GM23338 (cell line): ENCODE data around the gene MYH2. TPM values are rescaled to one million over a fixed set of nuclear protein-coding genes. Genes with fewer than 3 reads are reported as not detected.

Source experiments
- ATAC-seq: fragments of 200-7000 bp; cut with Tn5 transposase; 3 replicates; pipeline ENCODE4 v1.9.1; 2020
- DNase-seq: peaks from one replicate; pipeline ENCODE4 v3.0.0-alpha.2; 2015; ENCODE audit warnings: low spot score
- H2AFZ ChIP-seq: fragments of 200-600 bp; sonication (generic); 2 replicates; pipeline ENCODE4 v1.8.0; 2016; ENCODE audit warnings: antibody characterized with exemption, mild to moderate bottlenecking, moderate library complexity
- H3F3A ChIP-seq: fragments of 200-600 bp; sonication (generic); replicated peaks from 2 replicates; pipeline ENCODE4 v1.8.0; 2017; ENCODE audit warnings: antibody characterized with exemption, mixed run types, low read depth
- H3K27ac ChIP-seq: fragments of 200-600 bp; sonication (generic); 2 replicates; pipeline ENCODE4 v1.6.1; 2016; ENCODE audit warnings: low read depth
- H3K27me3 ChIP-seq: fragments of 200-600 bp; sonication (generic); 2 replicates; pipeline ENCODE4 v1.8.0; 2016; ENCODE audit warnings: mild to moderate bottlenecking, mixed run types, moderate library complexity; ENCODE audit not compliant: insufficient read depth
- H3K36me3 ChIP-seq: fragments of 200-600 bp; sonication (generic); 2 replicates; pipeline ENCODE4 v1.8.0; 2016; ENCODE audit warnings: mild to moderate bottlenecking; ENCODE audit not compliant: insufficient read depth
- H3K4me1 ChIP-seq: fragments of 200-600 bp; sonication (generic); 2 replicates; pipeline ENCODE4 v1.8.0; 2016; ENCODE audit warnings: mild to moderate bottlenecking, moderate library complexity; ENCODE audit not compliant: insufficient read depth
- H3K4me2 ChIP-seq: fragments of 200-600 bp; sonication (generic); 2 replicates; pipeline ENCODE4 v1.7.1; 2017; ENCODE audit warnings: mixed run types
- H3K4me3 ChIP-seq: fragments of 200-600 bp; sonication (generic); 2 replicates; pipeline ENCODE4 v1.6.1; 2016; ENCODE audit warnings: mixed run types
- H3K79me2 ChIP-seq: fragments of 200-600 bp; sonication (generic); replicated peaks from 2 replicates; pipeline ENCODE4 v1.8.0; 2017; ENCODE audit warnings: mild to moderate bottlenecking; ENCODE audit not compliant: insufficient read depth
- H3K9me2 ChIP-seq: fragments of 200-600 bp; sonication (generic); 2 replicates; pipeline ENCODE4 v1.8.0; 2017; ENCODE audit not compliant: insufficient read depth
- H4K20me1 ChIP-seq: fragments of 200-600 bp; sonication (generic); replicated peaks from 2 replicates; pipeline ENCODE4 v1.8.0; 2017; ENCODE audit warnings: mild to moderate bottlenecking; ENCODE audit not compliant: insufficient read depth
- H3K27ac Mint-ChIP-seq: 2 replicates; pipeline ENCODE4 v1.8.0; 2020; ENCODE audit warnings: inconsistent platforms, mild to moderate bottlenecking, moderate library complexity, mixed read lengths
- H3K27me3 Mint-ChIP-seq: 3 replicates; pipeline ENCODE4 v1.8.0; 2022; ENCODE audit warnings: low read depth, mild to moderate bottlenecking, moderate library complexity, mixed read lengths, inconsistent platforms; ENCODE audit not compliant: insufficient read depth, poor library complexity
- H3K36me3 Mint-ChIP-seq: 3 replicates; pipeline ENCODE4 v1.8.0; 2021; ENCODE audit warnings: low read depth, mild to moderate bottlenecking, inconsistent platforms, moderate library complexity, mixed read lengths
- H3K4me1 Mint-ChIP-seq: 3 replicates; pipeline ENCODE4 v1.8.0; 2020; ENCODE audit warnings: mild to moderate bottlenecking, inconsistent platforms, mixed read lengths
- H3K4me3 Mint-ChIP-seq: 3 replicates; pipeline ENCODE4 v1.8.0; 2021; ENCODE audit warnings: moderate library complexity, mild to moderate bottlenecking, inconsistent platforms, mixed read lengths
- H3K9me3 Mint-ChIP-seq: 3 replicates; pipeline ENCODE4 v1.8.0; 2020; ENCODE audit warnings: moderate library complexity, mild to moderate bottlenecking, inconsistent platforms, mixed read lengths
- ETS1 ChIP-seq: IDR thresholded peaks from 2 replicates; pipeline ENCODE4 v1.6.1; 2016; ENCODE audit warnings: antibody characterized with exemption
- JUNB ChIP-seq: IDR thresholded peaks from one replicate; pipeline ENCODE4 v1.6.1; 2016; ENCODE audit warnings: antibody characterized with exemption; ENCODE audit not compliant: unreplicated experiment
- POLR2AphosphoS5 ChIP-seq: IDR thresholded peaks from 2 replicates; pipeline ENCODE4 v1.6.1; 2016; ENCODE audit warnings: antibody characterized with exemption, low read depth
- ZNF114 ChIP-seq: fragments of 250-450 bp; sonication (Bioruptor Pico); IDR thresholded peaks from 2 replicates; pipeline ENCODE4 v1.5.0; 2020; ENCODE audit warnings: mild to moderate bottlenecking, moderate library complexity
- ZNF331 ChIP-seq: fragments of 250-450 bp; sonication (Bioruptor Pico); IDR thresholded peaks from 2 replicates; pipeline ENCODE4 v1.5.0; 2020; ENCODE audit warnings: low read depth, mild to moderate bottlenecking, moderate library complexity
- ZNF462 ChIP-seq: fragments of 250-450 bp; sonication (Bioruptor Pico); IDR thresholded peaks from 2 replicates; pipeline ENCODE4 v1.5.0; 2020; ENCODE audit warnings: mild to moderate bottlenecking, moderate library complexity
- polyA plus RNA-seq: library from polyadenylated mRNA; unstranded; fragments of >200 nt; fragmentation: Nextera tagmentation; extraction: Ambion mirVana; gene quantifications from 2 replicates; pipeline ENCODE4 v1.2.1, GENCODE V29; 2016
- total RNA-seq: library from RNA; depleted of rRNA; stranded (reverse); fragments of >200 nt; shearing (Covaris generic); gene quantifications from 2 replicates; pipeline ENCODE4 v1.2.3, GENCODE V29; 2014

The MYH2 gene
- total and polyA plus RNA-seq, 2 experiments from 2014 or later = 7.5 to 27.7 TPM

GRCh38 chr17:10512856-10513255 is 36.6 kb downstream of the MYH2 start (continued):
- no peak for TF ChIP-seq ZNF462 (CRISPR knock-in tag)

- DNase-seq (no peak), ATAC-seq (no peak)
- Histone ChIP-seq H3K27me3 (no peaks in the 10 kb centered on the region), H3F3A (no peaks in the 10 kb centered on the region), H3K79me2 (no peaks in the 10 kb centered on the region), H3K4me3 (no peak overlapping the region), H3K4me2 (no peak overlapping the region), H3K9me2 (peaks cover 24% of the 10 kb centered on the region), H2AFZ (no peak overlapping the region), H4K20me1 (no peaks in the 10 kb centered on the region), H3K27ac (no peak overlapping the region), H3K36me3 (no peaks in the 10 kb centered on the region), H3K4me1 (peaks cover 10% of the 10 kb centered on the region)
- no peaks in the 10 kb centered on the region; the same call in 2 of the 3 replicates for H3K36me3 Mint-ChIP-seq
- peaks cover 12% of the 10 kb centered on the region; the same call in 2 of the 3 replicates for H3K4me1 Mint-ChIP-seq
- no peak overlapping the region for H3K4me3 Mint-ChIP-seq
- TF ChIP-seq ZNF462 (CRISPR knock-in tag) = no peak
- TF ChIP-seq JUNB = no peak
- TF ChIP-seq POLR2AphosphoS5 = no peak
- no peak for TF ChIP-seq ZNF114 (CRISPR knock-in tag)
- no peak for TF ChIP-seq ZNF331
- TF ChIP-seq ETS1 = no peak
- H3K27me3 Mint-ChIP-seq = peaks cover 2% of the 10 kb centered on the region
- H3K27ac Mint-ChIP-seq = no peak overlapping the region
- H3K9me3 Mint-ChIP-seq = no peaks in the 10 kb centered on the region; the same call in 2 of the 3 replicates
Observed at GRCh38 chr17:10499950-10500349, 49.5 kb downstream of the MYH2 start.
